ENCODE results near the gene NTSR1. TPM values are rescaled to one million over a fixed set of nuclear protein-coding genes. Genes with fewer than 3 reads are reported as not detected.

The NTSR1 gene
- total RNA-seq, 2 donors from 2014 or later, result 0.74 TPM; not detected in 1

- DNase-seq (ENCODE audit: low spot score), result no peak
- H3K4me3 ChIP-seq, result no peak overlapping the region
- no peak overlapping the region for H3K27ac ChIP-seq
- WGBS, result 69% methylated on average over 11 of the region's 11 CpGs
- no peaks in the 10 kb centered on the region for H3K4me1 ChIP-seq (replicated peaks)
- no peaks in the 10 kb centered on the region for H3K9me3 ChIP-seq
- TF ChIP-seq, protein P1, sequence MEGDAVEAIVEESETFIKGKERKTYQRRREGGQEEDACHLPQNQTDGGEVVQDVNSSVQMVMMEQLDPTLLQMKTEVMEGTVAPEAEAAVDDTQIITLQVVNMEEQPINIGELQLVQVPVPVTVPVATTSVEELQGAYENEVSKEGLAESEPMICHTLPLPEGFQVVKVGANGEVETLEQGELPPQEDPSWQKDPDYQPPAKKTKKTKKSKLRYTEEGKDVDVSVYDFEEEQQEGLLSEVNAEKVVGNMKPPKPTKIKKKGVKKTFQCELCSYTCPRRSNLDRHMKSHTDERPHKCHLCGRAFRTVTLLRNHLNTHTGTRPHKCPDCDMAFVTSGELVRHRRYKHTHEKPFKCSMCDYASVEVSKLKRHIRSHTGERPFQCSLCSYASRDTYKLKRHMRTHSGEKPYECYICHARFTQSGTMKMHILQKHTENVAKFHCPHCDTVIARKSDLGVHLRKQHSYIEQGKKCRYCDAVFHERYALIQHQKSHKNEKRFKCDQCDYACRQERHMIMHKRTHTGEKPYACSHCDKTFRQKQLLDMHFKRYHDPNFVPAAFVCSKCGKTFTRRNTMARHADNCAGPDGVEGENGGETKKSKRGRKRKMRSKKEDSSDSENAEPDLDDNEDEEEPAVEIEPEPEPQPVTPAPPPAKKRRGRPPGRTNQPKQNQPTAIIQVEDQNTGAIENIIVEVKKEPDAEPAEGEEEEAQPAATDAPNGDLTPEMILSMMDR (IDR thresholded peaks at IDR 0.05), result no peak
- no peak for TF ChIP-seq POLR2A (IDR thresholded peaks at IDR 0.05)
- TF ChIP-seq POLR2AphosphoS5 (IDR thresholded peaks at IDR 0.05), result no peak
- H3K27me3 ChIP-seq (replicated peaks; ENCODE audit: insufficient read depth), result peaks cover 4% of the 10 kb centered on the region
- H3K36me3 ChIP-seq, result no peaks in the 10 kb centered on the region
- intact Hi-C loops (cut with DNase I), result no loop called here
These were observed 51.8 kb downstream of the NTSR1 start for GRCh38 chr20:62760471-62760855.

- no peak for DNase-seq (ENCODE audit: low spot score)
- 74% methylated on average over 23 of the region's 26 CpGs for WGBS
These were observed 52.5 kb downstream of the NTSR1 start for GRCh38 chr20:62760856-62761758.

DNA sequence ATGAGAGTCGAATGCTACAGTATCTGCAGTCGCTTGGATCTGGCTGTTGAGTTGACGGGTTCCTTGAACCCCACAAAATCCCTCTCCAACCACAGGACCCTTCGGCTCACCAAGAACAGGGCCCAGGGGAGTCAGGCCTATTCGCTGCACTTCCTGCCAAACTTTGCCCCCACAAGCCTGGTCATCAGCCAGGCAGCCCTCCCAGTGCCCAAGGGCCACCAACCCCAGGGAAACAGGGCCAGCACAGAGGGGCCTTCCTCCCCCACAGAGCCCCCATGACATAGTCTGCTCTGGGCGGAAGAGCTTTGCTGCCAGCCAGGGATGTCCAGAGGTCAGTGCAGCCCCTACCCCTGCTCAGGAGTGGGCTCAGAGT is 53.1 kb downstream of the NTSR1 start:
- no peak for DNase-seq (ENCODE audit: low spot score)
- TF ChIP-seq, protein P1 (IDR thresholded peaks at IDR 0.05), result no peak
- no peak for TF ChIP-seq POLR2AphosphoS5 (IDR thresholded peaks at IDR 0.05)
- no peak for TF ChIP-seq POLR2A (IDR thresholded peaks at IDR 0.05)
- intact Hi-C loops (cut with DNase I), result no loop called here
- H3K36me3 ChIP-seq, result no peaks in the 10 kb centered on the region
- H3K4me1 ChIP-seq (replicated peaks), result no peaks in the 10 kb centered on the region
- 98% methylated on average over 6 of the region's 6 CpGs for WGBS
- no peaks in the 10 kb centered on the region for H3K9me3 ChIP-seq
- H3K4me3 ChIP-seq, result no peak overlapping the region
- peaks cover 6% of the 10 kb centered on the region for H3K27me3 ChIP-seq (replicated peaks; ENCODE audit: insufficient read depth)
- no peak overlapping the region for H3K27ac ChIP-seq

More at GRCh38 chr20:62760856-62761758, 52.5 kb downstream of the NTSR1 start:
- intact Hi-C loops (cut with DNase I), result no loop called here
- H3K36me3 ChIP-seq, result no peaks in the 10 kb centered on the region
- no peak for TF ChIP-seq POLR2AphosphoS5 (IDR thresholded peaks at IDR 0.05)
- TF ChIP-seq, protein P1 (IDR thresholded peaks at IDR 0.05), result no peak
- no peak overlapping the region for H3K4me3 ChIP-seq
- no peaks in the 10 kb centered on the region for H3K4me1 ChIP-seq (replicated peaks)
- no peak overlapping the region for H3K27ac ChIP-seq
- H3K27me3 ChIP-seq (replicated peaks; ENCODE audit: insufficient read depth), result peaks cover 6% of the 10 kb centered on the region
- H3K9me3 ChIP-seq, result no peaks in the 10 kb centered on the region

GRCh38 chr20:62762376-62762775 is 53.7 kb downstream of the NTSR1 start:
- no peaks in the 10 kb centered on the region for H3K9me3 ChIP-seq
- TF ChIP-seq POLR2A (IDR thresholded peaks at IDR 0.05) (no peak), POLR2AphosphoS5 (IDR thresholded peaks at IDR 0.05) (no peak)
- TF ChIP-seq, protein P1 (IDR thresholded peaks at IDR 0.05), result no peak
- H3K4me1 ChIP-seq (replicated peaks), result no peaks in the 10 kb centered on the region
- no peak for DNase-seq (ENCODE audit: low spot score)
- H3K27me3 ChIP-seq (replicated peaks; ENCODE audit: insufficient read depth), result peaks cover 6% of the 10 kb centered on the region
- no peak overlapping the region for H3K27ac ChIP-seq
- H3K4me3 ChIP-seq, result no peak overlapping the region
- H3K36me3 ChIP-seq, result no peaks in the 10 kb centered on the region
- 88% methylated on average over 22 of the region's 22 CpGs for WGBS
- intact Hi-C loops (cut with DNase I), result no loop called here
